Measurements from ENCODE around the gene RNF213. TPM values are rescaled to one million over a fixed set of nuclear protein-coding genes. Genes with fewer than 3 reads are reported as not detected.

RNF213 gene
- total and polyA plus RNA-seq, 2 of the 8 experiments (the other 6 are each of a cell fraction or from before 2014, with no cell fraction given) = 33.8 to 62.8 TPM

DNA sequence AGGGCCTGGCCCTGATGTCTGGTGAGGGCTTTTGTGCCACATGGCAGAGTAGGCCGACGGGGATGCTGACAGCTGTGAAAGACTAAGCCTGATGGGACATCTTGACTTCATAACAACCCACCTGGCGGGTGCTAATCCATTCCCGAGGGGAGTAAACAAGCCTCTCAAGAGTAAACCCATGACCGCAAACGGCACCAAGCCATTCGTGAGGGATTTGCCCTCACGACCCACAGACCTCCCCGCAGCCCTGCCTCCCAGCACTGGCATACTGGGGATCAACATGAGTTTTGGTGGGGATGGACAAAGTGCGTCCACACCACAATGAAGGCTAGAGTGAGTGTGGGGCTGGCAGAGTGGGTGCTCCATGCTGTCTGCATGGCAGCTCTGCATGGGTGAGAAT, 11.7 kb downstream of the RNF213 start (continued):
- TF ChIP-seq, protein P1, sequence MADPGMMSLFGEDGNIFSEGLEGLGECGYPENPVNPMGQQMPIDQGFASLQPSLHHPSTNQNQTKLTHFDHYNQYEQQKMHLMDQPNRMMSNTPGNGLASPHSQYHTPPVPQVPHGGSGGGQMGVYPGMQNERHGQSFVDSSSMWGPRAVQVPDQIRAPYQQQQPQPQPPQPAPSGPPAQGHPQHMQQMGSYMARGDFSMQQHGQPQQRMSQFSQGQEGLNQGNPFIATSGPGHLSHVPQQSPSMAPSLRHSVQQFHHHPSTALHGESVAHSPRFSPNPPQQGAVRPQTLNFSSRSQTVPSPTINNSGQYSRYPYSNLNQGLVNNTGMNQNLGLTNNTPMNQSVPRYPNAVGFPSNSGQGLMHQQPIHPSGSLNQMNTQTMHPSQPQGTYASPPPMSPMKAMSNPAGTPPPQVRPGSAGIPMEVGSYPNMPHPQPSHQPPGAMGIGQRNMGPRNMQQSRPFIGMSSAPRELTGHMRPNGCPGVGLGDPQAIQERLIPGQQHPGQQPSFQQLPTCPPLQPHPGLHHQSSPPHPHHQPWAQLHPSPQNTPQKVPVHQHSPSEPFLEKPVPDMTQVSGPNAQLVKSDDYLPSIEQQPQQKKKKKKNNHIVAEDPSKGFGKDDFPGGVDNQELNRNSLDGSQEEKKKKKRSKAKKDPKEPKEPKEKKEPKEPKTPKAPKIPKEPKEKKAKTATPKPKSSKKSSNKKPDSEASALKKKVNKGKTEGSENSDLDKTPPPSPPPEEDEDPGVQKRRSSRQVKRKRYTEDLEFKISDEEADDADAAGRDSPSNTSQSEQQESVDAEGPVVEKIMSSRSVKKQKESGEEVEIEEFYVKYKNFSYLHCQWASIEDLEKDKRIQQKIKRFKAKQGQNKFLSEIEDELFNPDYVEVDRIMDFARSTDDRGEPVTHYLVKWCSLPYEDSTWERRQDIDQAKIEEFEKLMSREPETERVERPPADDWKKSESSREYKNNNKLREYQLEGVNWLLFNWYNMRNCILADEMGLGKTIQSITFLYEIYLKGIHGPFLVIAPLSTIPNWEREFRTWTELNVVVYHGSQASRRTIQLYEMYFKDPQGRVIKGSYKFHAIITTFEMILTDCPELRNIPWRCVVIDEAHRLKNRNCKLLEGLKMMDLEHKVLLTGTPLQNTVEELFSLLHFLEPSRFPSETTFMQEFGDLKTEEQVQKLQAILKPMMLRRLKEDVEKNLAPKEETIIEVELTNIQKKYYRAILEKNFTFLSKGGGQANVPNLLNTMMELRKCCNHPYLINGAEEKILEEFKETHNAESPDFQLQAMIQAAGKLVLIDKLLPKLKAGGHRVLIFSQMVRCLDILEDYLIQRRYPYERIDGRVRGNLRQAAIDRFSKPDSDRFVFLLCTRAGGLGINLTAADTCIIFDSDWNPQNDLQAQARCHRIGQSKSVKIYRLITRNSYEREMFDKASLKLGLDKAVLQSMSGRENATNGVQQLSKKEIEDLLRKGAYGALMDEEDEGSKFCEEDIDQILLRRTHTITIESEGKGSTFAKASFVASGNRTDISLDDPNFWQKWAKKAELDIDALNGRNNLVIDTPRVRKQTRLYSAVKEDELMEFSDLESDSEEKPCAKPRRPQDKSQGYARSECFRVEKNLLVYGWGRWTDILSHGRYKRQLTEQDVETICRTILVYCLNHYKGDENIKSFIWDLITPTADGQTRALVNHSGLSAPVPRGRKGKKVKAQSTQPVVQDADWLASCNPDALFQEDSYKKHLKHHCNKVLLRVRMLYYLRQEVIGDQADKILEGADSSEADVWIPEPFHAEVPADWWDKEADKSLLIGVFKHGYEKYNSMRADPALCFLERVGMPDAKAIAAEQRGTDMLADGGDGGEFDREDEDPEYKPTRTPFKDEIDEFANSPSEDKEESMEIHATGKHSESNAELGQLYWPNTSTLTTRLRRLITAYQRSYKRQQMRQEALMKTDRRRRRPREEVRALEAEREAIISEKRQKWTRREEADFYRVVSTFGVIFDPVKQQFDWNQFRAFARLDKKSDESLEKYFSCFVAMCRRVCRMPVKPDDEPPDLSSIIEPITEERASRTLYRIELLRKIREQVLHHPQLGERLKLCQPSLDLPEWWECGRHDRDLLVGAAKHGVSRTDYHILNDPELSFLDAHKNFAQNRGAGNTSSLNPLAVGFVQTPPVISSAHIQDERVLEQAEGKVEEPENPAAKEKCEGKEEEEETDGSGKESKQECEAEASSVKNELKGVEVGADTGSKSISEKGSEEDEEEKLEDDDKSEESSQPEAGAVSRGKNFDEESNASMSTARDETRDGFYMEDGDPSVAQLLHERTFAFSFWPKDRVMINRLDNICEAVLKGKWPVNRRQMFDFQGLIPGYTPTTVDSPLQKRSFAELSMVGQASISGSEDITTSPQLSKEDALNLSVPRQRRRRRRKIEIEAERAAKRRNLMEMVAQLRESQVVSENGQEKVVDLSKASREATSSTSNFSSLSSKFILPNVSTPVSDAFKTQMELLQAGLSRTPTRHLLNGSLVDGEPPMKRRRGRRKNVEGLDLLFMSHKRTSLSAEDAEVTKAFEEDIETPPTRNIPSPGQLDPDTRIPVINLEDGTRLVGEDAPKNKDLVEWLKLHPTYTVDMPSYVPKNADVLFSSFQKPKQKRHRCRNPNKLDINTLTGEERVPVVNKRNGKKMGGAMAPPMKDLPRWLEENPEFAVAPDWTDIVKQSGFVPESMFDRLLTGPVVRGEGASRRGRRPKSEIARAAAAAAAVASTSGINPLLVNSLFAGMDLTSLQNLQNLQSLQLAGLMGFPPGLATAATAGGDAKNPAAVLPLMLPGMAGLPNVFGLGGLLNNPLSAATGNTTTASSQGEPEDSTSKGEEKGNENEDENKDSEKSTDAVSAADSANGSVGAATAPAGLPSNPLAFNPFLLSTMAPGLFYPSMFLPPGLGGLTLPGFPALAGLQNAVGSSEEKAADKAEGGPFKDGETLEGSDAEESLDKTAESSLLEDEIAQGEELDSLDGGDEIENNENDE (IDR thresholded peaks at IDR 0.05; ENCODE audit: insufficient replicate concordance, low read length) = no peak

Data from H1 (cell line).